GM12872 (cell line): Measurements from ENCODE around the gene SLC12A9.

Experiments
- CTCF ChIP-seq: IDR thresholded peaks from 3 replicates; pipeline ENCODE4 v1.5.1; 2011; ENCODE audit warnings: low read depth, mild to moderate bottlenecking, low read length, moderate library complexity; ENCODE audit not compliant: insufficient read depth

SLC12A9 gene

GRCh38 chr7:100847360-100847759 lies 5.2 kb upstream of the SLC12A9 start:
- no peak for TF ChIP-seq CTCF

- no peak for TF ChIP-seq CTCF
Observed at GRCh38 chr7:100854146-100854895, 1.8 kb downstream of the SLC12A9 start.

- no peak for TF ChIP-seq CTCF
Observed at GRCh38 chr7:100855515-100855914, 3.0 kb downstream of the SLC12A9 start.

GRCh38 chr7:100856871-100857282 lies 4.4 kb downstream of the SLC12A9 start:
- TF ChIP-seq CTCF: no peak

- no peak for TF ChIP-seq CTCF
Observed at GRCh38 chr7:100859856-100860255, 7.3 kb downstream of the SLC12A9 start.

- TF ChIP-seq CTCF: no peak
Observed at GRCh38 chr7:100860702-100861615, 8.4 kb downstream of the SLC12A9 start.

GRCh38 chr7:100861616-100861985 lies 9.1 kb downstream of the SLC12A9 start:
- no peak for TF ChIP-seq CTCF
